HCT116 (cell line): ENCODE data around the gene ZCCHC9.

Experiments
- CTCF ChIP-seq, 3 experiments: fragments of 200-600 bp in 1 of 3; sonication (generic) in 1 of 3; IDR thresholded peaks in 2 of 3; conservative IDR thresholded peaks in 1 of 3; 2 replicates each; pipeline ENCODE4 v1.5.1; 2012 to 2017; ENCODE audit warnings: low read depth in 2 of 3, low read length in 2 of 3, antibody characterized with exemption in 1 of 3, borderline replicate concordance in 1 of 3, control low read depth in 1 of 3, mild to moderate bottlenecking in 1 of 3, mixed read lengths in 1 of 3, mixed run types in 1 of 3, moderate library complexity in 1 of 3; ENCODE audit not compliant: insufficient read depth in 1 of 3
- EZH2 ChIP-seq: fragments of 200-600 bp; sonication (generic); IDR thresholded peaks from 2 replicates; pipeline ENCODE4 v1.6.1; 2017; ENCODE audit warnings: antibody characterized with exemption, mixed run types
- EZH2phosphoT487 ChIP-seq: fragments of 200-600 bp; IDR thresholded peaks from 2 replicates; pipeline ENCODE4 v1.6.1; 2018; ENCODE audit warnings: antibody characterized with exemption, borderline replicate concordance
- MAX ChIP-seq: IDR thresholded peaks from 2 replicates; pipeline ENCODE4 v1.6.1; 2012
- POLR2A ChIP-seq: IDR thresholded peaks from 2 replicates; pipeline ENCODE4 v1.7.0; 2011; ENCODE audit warnings: borderline replicate concordance; ENCODE audit not compliant: insufficient read depth, insufficient read length; ENCODE audit errors: extremely low read depth
- REST ChIP-seq: IDR thresholded peaks from 2 replicates; pipeline ENCODE4 v1.6.1; 2012; ENCODE audit warnings: low read depth
- SRF ChIP-seq: IDR thresholded peaks from 2 replicates; pipeline ENCODE4 v1.6.1; 2012; ENCODE audit warnings: low read depth
- TCF7L2 ChIP-seq: IDR thresholded peaks from 2 replicates; pipeline ENCODE4 v1.7.0; 2011; ENCODE audit warnings: borderline replicate concordance, inconsistent platforms; ENCODE audit not compliant: insufficient read depth, insufficient read length; ENCODE audit errors: extremely low read depth
- YY1 ChIP-seq: IDR thresholded peaks from 2 replicates; pipeline ENCODE4 v1.6.1; 2011; ENCODE audit warnings: low read length, low read depth, moderate library complexity, mild to moderate bottlenecking; ENCODE audit not compliant: insufficient replicate concordance; ENCODE audit errors: extremely low read depth
- ZBTB33 ChIP-seq: IDR thresholded peaks from 2 replicates; pipeline ENCODE4 v1.6.1; 2011; ENCODE audit warnings: mild to moderate bottlenecking, low read length, moderate library complexity; ENCODE audit not compliant: insufficient replicate concordance; ENCODE audit errors: extremely low read depth
- ZFX ChIP-seq: fragments of 450-650 bp; IDR thresholded peaks from 2 replicates; pipeline ENCODE4 v1.6.1; 2017
- ZNF274 ChIP-seq: fragments of 200-500 bp; sonication (Bioruptor generic); IDR thresholded peaks from 2 replicates; pipeline ENCODE4 v1.6.1; 2014; ENCODE audit warnings: mild to moderate bottlenecking, low read depth, low read length, inconsistent platforms

GRCh38 chr5:81350507-81350906, 49.1 kb downstream of the ZCCHC9 start:
- TF ChIP-seq CTCF (IDR thresholded peaks at IDR 0.05 in 2 of 3, conservative IDR thresholded peaks at IDR 0.05 in 1 of 3; ENCODE audit: borderline replicate concordance in 1 of 3, insufficient read depth in 1 of 3, low read depth in 2 of 3, low read length in 2 of 3): no peak
- no peak for TF ChIP-seq EZH2phosphoT487
- TF ChIP-seq MAX: no peak
- no peak for TF ChIP-seq POLR2A
- TF ChIP-seq REST: no peak
- TF ChIP-seq YY1: no peak
- TF ChIP-seq EZH2: no peak
- no peak for TF ChIP-seq TCF7L2
- TF ChIP-seq SRF: no peak
- TF ChIP-seq ZBTB33: no peak
- no peak for TF ChIP-seq ZFX
- no peak for TF ChIP-seq ZNF274
